ENCODE results near the gene SLC25A26.

DNA sequence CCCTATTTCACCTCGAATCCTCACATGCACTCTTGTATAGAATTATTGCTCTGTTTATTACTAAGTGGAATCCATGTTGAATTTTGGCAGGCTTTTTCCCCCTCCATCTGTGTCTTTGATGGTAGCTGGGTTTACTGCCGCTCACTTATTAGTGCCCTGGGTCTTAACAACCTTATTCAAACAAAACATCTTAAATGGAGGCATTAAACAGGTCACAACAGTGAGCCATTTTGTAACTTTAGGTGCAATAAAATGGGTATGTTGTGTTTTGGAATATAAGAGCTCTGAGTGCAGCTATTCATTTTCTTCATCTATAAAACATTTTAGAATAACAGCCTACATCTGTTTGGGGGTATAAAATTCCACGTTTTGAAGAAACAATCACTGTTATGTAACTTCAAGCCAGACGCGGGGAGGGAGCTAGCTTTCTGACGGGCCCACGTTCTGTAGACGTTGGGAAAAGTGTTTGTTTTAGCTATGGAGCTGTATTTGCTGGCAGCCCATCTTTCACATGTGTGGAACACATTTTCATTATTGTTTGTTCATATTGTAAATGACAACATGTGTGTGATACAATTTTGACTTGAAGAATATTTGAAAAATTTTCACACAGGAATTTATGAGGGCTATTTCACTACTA, 122.0 kb downstream of the SLC25A26 start:
- TF ChIP-seq, protein P1, sequence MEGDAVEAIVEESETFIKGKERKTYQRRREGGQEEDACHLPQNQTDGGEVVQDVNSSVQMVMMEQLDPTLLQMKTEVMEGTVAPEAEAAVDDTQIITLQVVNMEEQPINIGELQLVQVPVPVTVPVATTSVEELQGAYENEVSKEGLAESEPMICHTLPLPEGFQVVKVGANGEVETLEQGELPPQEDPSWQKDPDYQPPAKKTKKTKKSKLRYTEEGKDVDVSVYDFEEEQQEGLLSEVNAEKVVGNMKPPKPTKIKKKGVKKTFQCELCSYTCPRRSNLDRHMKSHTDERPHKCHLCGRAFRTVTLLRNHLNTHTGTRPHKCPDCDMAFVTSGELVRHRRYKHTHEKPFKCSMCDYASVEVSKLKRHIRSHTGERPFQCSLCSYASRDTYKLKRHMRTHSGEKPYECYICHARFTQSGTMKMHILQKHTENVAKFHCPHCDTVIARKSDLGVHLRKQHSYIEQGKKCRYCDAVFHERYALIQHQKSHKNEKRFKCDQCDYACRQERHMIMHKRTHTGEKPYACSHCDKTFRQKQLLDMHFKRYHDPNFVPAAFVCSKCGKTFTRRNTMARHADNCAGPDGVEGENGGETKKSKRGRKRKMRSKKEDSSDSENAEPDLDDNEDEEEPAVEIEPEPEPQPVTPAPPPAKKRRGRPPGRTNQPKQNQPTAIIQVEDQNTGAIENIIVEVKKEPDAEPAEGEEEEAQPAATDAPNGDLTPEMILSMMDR (IDR thresholded peaks at IDR 0.05): no peak
- no peak for TF ChIP-seq TCF7L2 (IDR thresholded peaks at IDR 0.05; ENCODE audit: low read depth, low read length)
